ENCODE results near the gene CYLD.

The CYLD gene

GRCh38 chr16:50789757-50790156 is 47.9 kb downstream of the CYLD start:
- no peak for DNase-seq

DNA sequence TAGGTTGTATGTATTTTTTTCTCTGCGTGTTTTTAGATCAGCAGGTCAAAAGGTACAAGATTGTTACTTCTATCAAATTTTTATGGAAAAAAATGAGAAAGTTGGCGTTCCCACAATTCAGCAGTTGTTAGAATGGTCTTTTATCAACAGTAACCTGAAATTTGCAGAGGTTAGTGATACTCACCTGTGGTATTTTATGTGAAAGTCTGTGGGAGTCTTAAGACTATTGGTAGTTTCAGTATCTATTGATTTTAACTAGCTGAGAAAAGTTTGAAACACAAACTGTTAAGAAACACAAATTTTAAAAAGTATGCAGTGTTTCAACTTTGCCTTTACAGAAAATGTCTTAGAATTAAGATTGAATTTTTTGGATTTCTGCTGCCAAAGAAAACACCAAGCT is 49.6 kb downstream of the CYLD start:
- DNase-seq, result no peak

DNA sequence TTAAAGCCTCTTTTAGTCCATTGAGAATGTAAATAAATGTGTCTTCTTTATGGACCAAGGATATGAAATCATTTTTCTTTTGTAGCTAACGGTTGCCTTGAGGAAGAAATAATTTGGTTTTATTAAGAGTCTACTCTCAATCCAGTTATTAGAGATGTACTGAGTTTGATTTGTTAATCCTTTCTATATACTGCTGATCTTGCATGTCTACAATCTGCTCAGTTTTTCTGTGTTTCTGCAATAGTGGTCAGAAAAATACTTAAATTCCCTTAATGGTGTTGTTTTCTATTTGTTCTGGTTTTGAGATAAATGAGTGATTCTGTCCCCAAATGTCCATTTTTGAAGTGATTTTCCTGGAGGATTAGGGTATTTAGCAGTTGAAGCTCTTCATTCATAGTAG is 54.9 kb downstream of the CYLD start:
- DNase-seq, result no peak

GRCh38 chr16:50797456-50797855 is 55.6 kb downstream of the CYLD start:
- no peak for DNase-seq

- DNase-seq, result no peak
These were observed 58.2 kb downstream of the CYLD start for GRCh38 chr16:50800074-50800473.

GRCh38 chr16:50801036-50801435 is 59.1 kb downstream of the CYLD start:
- no peak for DNase-seq

DNA sequence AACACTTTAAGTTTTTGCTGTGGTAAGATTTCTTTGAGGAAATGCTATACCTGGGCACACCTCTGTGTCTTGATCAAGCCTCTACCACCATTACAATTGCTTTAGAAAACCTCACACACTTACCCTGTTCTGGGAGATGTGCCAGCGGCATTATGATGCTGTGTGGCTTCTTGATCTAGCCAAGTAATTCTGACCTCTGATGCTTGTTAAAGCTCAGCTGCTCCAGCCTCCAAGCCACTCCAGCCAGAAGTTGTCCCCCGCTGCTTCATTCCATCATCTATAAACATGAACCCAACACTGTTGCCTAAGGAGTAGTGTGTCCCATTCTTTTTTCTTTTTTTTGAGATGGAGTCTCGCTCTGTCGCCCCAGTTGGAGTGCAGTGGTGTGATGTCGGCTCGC is 60.1 kb downstream of the CYLD start:
- DNase-seq, result no peak

GRCh38 chr16:50802961-50803360 is 61.1 kb downstream of the CYLD start:
- no peak for DNase-seq

- DNase-seq, result no peak
These were observed 62.5 kb downstream of the CYLD start for GRCh38 chr16:50804290-50804907.

DNA sequence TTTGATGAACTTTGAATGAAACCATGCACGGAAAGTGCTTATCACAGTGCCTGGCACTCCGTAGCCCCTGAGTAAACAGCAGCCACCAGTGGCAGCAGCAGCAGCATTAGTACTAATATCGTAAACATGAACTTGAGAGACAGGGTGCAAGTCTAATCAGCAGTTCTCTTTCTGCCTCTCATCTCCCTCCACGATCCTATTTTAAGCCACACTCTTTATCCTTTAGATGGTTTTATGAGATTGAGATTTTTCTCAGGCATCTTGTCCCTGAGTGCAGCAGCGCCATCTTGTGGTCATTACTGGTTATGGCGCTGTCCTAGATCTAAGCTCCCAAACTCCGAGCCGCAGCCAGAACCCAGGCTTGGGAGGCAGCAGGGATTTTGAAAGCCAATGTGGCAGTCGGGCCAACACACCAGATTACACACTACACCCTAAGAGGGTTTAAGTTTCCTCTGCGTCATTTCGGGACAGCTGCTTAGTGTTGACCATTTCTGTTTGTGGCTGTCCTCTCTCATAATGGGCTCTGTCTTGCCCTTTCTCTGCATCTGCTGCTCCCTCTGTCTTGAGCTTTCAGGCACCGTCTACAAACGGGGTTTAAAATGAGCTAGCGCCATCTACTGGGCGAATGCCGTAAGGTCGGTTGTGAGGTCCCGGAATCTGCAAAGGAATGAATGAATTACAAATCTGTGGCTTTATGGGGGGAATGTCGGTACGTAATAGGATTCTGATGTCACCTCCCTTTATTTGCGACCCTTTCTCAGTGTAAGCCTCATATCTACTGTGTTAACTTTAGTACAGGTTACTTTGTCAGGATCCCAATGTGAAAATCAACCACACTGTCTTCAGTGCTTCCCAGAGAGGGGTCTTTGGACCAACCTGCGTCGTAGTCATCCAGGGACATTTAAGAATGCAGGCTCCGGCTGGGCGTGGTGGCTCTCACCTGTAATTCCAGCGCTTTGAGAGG is 64.5 kb downstream of the CYLD start:
- no peak for DNase-seq

DNA sequence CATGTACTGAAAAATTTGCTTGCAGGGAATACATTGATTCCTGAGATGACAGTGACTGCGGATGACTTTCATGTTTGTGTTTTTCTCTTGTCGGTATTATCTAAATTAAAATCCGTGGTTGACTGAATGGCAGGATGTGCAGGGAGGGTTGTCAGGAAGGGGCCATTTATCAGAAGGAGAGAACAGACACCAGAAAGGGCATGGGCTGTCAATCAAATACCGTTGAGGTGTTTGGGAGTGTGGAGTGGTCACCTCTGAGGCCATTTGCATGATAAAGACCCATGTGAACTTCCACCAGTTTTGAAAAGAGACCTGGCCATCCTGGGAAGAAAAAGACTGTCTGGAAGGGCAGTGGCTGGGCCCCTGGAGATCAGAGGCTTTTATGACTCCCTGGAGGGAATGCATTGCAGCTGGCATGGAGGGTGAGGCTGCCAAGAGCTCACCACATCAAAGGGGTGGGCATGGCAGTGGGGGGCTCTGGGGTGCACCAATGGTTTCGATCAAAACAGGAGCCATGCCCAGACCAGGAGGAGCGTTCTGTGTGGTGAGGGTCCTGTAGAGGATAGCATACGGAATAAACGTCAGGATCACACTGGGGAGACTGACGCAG is 67.1 kb downstream of the CYLD start:
- no peak for DNase-seq

GRCh38 chr16:50809561-50809960 is 67.7 kb downstream of the CYLD start:
- DNase-seq, result no peak

- DNase-seq, result no peak
These were observed 68.5 kb downstream of the CYLD start for GRCh38 chr16:50810241-50810965.

GRCh38 chr16:50812046-50812445 is 70.2 kb downstream of the CYLD start:
- no peak for DNase-seq

- no peak for DNase-seq
These were observed 71.1 kb downstream of the CYLD start for GRCh38 chr16:50812876-50813466.

DNA sequence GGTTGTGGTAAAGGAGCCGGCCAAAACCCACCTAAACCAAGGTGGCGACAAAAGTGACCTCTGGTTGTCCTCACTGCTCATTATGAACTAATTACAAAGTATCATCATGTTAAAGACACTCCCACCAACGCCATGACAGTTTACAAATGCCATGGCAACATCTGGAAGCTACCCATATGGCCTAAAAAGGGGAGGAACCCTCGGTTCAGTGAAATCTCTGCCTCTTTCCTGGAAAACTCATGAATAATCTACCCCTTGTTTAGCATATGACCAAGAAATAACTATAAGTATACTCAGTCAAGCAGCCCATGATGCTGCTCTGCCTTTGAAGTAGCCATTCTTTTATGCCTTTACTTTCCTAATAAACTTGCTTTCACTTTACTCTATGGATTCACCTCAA is 72.2 kb downstream of the CYLD start:
- DNase-seq, result no peak

DNA sequence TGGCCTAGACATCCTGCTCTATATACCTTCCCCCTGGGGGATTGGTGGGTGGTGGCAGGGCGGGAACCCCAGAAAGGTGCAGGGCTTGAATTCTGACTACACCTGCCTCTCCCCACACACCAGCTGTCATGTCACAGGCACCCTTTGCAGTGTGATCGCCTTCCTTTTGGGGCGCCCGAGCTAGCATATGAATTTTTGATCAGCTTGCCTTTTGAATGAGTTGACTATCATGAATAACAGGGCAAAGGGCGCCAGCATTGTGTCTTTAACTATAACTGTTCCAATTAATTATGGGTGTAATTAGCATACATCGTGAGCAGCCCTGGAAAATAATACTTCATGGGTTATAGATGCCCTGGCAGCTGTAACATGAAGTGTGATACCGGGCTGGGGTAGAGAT is 72.7 kb downstream of the CYLD start:
- no peak for DNase-seq

DNA sequence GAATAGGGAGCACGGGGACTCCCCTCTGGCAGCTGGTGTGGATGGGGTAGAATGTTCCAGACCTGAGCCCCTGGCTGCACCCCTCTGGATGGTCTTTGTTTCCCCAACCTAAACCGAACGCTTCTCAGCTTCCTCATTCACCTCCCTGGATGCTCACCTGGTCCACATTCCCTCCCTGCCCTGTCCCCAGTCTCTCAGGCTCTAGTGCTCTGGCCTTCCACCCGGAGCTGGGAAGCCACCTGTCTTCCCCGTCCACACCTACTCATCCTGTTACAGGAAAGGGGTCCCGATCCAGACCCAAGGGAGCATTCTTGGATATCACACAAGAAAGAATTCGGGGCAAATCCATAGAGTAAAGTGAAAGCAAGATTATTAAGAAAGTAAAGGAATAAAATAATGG is 73.5 kb downstream of the CYLD start:
- DNase-seq, result no peak

GRCh38 chr16:50816901-50817555 is 75.1 kb downstream of the CYLD start:
- DNase-seq, result no peak

DNA sequence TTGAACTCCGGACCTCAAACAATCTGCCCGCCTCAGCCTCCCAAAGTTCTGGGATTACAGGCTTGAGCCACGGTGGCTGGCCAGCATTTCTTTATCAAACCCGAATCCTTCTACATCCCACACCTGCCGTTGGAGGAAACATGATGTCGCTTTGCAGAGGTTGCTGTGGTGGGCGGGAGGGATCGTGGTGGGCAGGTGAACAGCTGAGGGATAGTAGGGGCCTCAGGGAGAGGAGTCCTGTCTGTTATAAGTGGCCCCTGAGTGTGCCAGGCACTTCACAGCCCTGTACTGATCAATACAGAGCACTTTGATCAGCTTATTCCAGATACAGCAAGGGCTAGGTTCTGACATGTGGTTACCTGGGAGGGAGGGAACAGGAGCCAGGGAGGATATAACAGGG is 76.5 kb downstream of the CYLD start:
- DNase-seq, result no peak

GRCh38 chr16:50819706-50820105 is 77.8 kb downstream of the CYLD start:
- DNase-seq, result no peak

- no peak for DNase-seq
These were observed 78.3 kb downstream of the CYLD start for GRCh38 chr16:50820225-50820624.

Measured in SIG-M5 (cell line).